Lung (tissue), 12 donors: ENCODE measurements around the gene TEKT5. TPM values are rescaled to one million over a fixed set of nuclear protein-coding genes. Genes with fewer than 3 reads are reported as not detected.
"Not testable (repeated sequence)": the region's sequence is repeated elsewhere in the genome, so short reads cannot be mapped to it uniquely, and the experiment has no call there.

Experiments used
- ATAC-seq: fragments of 200-7000 bp; cut with Tn5 transposase; one replicate; pipeline ENCODE4 v1.9.1; 2020; ENCODE audit warnings: moderate number of reproducible peaks; ENCODE audit not compliant: insufficient read depth, low FRiP score
- DNase-seq, 3 donors: peaks; one replicate each; pipeline ENCODE4 v3.0.0-alpha.2; 2013 to 2017
- H3K27ac ChIP-seq, 2 donors: one replicate each; pipeline ENCODE4 v1.5.1; 2013; ENCODE audit warnings: mild to moderate bottlenecking in 2 of 2, moderate library complexity in 2 of 2, control low read depth in 1 of 2, inconsistent platforms in 1 of 2, low read depth in 1 of 2, low read length in 1 of 2
- H3K27me3 ChIP-seq, 3 donors: one replicate each; pipeline ENCODE4 v1.5.1; 2013; ENCODE audit warnings: low read length in 2 of 3; ENCODE audit not compliant: control insufficient read depth in 3 of 3, insufficient read depth in 3 of 3
- H3K36me3 ChIP-seq, 4 donors: one replicate each; pipeline ENCODE4 v1.5.1; 2013; ENCODE audit warnings: low read length in 4 of 4, mild to moderate bottlenecking in 1 of 4, moderate library complexity in 1 of 4; ENCODE audit not compliant: control insufficient read depth in 4 of 4, insufficient read depth in 4 of 4
- H3K4me1 ChIP-seq, 5 donors: one replicate each; pipeline ENCODE4 v1.5.1; 2013; ENCODE audit warnings: low read length in 5 of 5, mild to moderate bottlenecking in 2 of 5, moderate library complexity in 1 of 5; ENCODE audit not compliant: control insufficient read depth in 5 of 5, insufficient read depth in 5 of 5
- H3K4me3 ChIP-seq: one replicate; pipeline ENCODE4 v1.5.1; 2013; ENCODE audit warnings: mild to moderate bottlenecking, control low read depth, moderate library complexity
- H3K9ac ChIP-seq, 2 donors: one replicate each; pipeline ENCODE4 v1.5.1; 2013; ENCODE audit warnings: low read length in 2 of 2, control low read depth in 1 of 2; ENCODE audit not compliant: insufficient read depth in 1 of 2
- H3K9me3 ChIP-seq, 4 donors: one replicate each; pipeline ENCODE4 v1.5.1; 2013; ENCODE audit warnings: low read length in 3 of 4, mild to moderate bottlenecking in 1 of 4, moderate library complexity in 1 of 4; ENCODE audit not compliant: control insufficient read depth in 4 of 4, insufficient read depth in 3 of 4
- WGBS, 2 donors: extraction: QIAGEN DNeasy Blood & Tissue Kit; methylation state at CpG; one replicate each; pipeline ENCODE4 v1.1.7; 2013; 5-methylcytosine and 5-hydroxymethylcytosine counted together
- polyA plus RNA-seq, 2 donors: library from polyadenylated mRNA; stranded (reverse); fragments of 200-250 nt; gene quantifications; one replicate each; pipeline ENCODE4 v1.2.1, GENCODE V29; 2013
- total RNA-seq, 2 donors: library from RNA; depleted of rRNA in 1 of 2; stranded (reverse); fragments of >200 nt in 1 of 2; gene quantifications; one replicate each; pipeline ENCODE4 v1.2.1, GENCODE V29; 2014 to 2021
- TF ChIP-seq, protein P1 (sequence below): IDR thresholded peaks from 2 replicates; pipeline ENCODE4 v1.5.1; 2012; ENCODE audit warnings: mild to moderate bottlenecking; ENCODE audit errors: control extremely low read depth, extremely low read depth
- donor health status: control.
- donor health status: control.
- donor health status: Bipolar disorder and iron deficiency.
- donor health status: healthy.
- donor health status: DM: yes; HTN: yes; CAD: no.

Gene TEKT5
- total and polyA plus RNA-seq, 4 donors: 0.13 to 0.34 (median 0.29) TPM

DNA sequence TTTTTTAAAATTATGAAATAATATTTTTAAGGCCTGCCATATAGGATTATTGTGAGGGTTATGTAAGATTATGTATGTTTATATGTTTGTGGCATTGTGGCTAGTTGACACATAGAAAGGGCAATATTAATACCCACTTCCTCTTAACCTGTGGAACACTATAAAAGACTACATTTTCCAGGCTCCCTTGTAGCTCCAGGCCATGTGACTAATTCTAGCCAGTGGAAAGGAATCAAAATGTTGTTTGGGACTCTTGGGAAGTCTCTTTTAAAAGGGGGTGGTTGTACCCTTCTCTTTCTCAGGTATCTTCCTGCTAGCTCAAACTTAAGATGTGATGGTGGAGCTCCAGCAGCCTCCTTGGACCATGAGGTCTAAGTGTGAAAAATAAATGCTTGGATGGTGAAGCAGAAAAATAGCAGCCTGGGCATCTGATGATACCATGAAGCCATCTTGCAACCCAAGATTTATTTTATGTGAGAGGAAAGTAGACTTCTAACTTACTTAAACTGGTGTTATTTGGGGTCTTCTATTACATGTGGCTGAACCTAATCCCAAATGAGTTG, 39.2 kb downstream of the TEKT5 start:
- ATAC-seq (no peak), DNase-seq (no peak)
- H3K27me3 ChIP-seq: no peaks in the 10 kb centered on the region
- no peak overlapping the region for H3K4me3 ChIP-seq
- TF ChIP-seq, protein P1, sequence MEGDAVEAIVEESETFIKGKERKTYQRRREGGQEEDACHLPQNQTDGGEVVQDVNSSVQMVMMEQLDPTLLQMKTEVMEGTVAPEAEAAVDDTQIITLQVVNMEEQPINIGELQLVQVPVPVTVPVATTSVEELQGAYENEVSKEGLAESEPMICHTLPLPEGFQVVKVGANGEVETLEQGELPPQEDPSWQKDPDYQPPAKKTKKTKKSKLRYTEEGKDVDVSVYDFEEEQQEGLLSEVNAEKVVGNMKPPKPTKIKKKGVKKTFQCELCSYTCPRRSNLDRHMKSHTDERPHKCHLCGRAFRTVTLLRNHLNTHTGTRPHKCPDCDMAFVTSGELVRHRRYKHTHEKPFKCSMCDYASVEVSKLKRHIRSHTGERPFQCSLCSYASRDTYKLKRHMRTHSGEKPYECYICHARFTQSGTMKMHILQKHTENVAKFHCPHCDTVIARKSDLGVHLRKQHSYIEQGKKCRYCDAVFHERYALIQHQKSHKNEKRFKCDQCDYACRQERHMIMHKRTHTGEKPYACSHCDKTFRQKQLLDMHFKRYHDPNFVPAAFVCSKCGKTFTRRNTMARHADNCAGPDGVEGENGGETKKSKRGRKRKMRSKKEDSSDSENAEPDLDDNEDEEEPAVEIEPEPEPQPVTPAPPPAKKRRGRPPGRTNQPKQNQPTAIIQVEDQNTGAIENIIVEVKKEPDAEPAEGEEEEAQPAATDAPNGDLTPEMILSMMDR: no peak
- H3K4me1 ChIP-seq: peaks cover 0 to under 1% (median 0%) of the 10 kb centered on the region in 5 donors
- no peaks in the 10 kb centered on the region for H3K9me3 ChIP-seq
- H3K27ac ChIP-seq: no peak overlapping the region
- no peak overlapping the region for H3K9ac ChIP-seq
- no peaks in the 10 kb centered on the region for H3K36me3 ChIP-seq

- DNase-seq: no peak
- no peaks in the 10 kb centered on the region for H3K4me1 ChIP-seq
- no peak for ATAC-seq
- TF ChIP-seq, protein P1: no peak
- H3K27ac ChIP-seq: no peak overlapping the region
- H3K9me3 ChIP-seq: no peaks in the 10 kb centered on the region
- no peaks in the 10 kb centered on the region for H3K36me3 ChIP-seq
- 57 to 62% methylated on average over 7 to 8 of the region's 8 CpGs for WGBS, 2 donors
- H3K4me3 ChIP-seq: no peak overlapping the region
- H3K27me3 ChIP-seq: no peaks in the 10 kb centered on the region
- no peak overlapping the region for H3K9ac ChIP-seq
Observed at GRCh38 chr16:10654592-10655414, 39.9 kb downstream of the TEKT5 start.

DNA sequence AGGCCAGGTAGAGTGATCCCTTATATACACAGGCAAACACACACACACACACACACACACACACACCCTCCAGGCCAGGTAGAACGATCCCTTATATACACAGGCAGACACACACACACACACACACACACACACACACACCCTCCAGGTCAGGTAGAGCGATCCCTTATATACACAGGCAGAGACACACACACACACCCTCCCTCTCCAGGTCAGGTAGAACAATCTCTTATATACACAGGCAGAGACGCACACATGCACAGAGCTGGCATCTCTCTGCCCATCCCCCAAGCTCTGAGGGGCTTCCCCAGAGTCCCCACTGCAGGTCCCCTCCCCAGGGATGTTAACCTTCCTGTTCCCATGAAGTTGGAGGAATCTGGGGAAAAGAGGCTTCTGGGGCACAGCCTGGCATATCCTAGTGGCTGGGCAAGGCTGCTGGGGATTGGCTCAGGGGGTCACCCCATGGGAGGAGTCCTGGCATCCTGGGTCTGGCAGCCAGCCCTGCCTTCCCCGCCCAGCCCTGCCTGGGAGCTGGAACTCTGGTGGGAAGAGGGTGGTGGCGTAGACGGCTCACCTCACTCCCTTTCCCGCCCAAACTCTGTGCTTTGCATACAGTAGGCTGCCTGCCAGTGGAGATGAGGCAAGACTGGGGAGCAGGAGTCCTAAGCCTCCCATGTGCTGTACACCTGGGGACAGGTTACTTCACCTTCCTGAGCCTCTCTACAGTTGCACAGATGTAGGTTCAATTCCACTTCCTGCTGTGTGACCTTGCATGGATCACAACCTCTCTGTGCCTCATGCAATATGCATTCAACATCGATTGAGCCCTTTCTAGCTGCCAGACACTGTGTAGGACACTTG, 41.8 kb downstream of the TEKT5 start:
- no peaks in the 10 kb centered on the region for H3K27me3 ChIP-seq
- no peak overlapping the region for H3K9ac ChIP-seq
- no peaks in the 10 kb centered on the region for H3K36me3 ChIP-seq
- WGBS, 2 donors: 48 to 64% methylated on average over 6 to 8 of the region's 8 CpGs
- H3K4me1 ChIP-seq: no peaks in the 10 kb centered on the region
- DNase-seq (peak in 2 of 3 donors; percentile 38 to 64), ATAC-seq (peak; percentile 93)
- H3K4me3 ChIP-seq: no peak overlapping the region
- H3K27ac ChIP-seq: peak overlapping the region in 1 of 2 donors; percentile 44
- no peaks in the 10 kb centered on the region for H3K9me3 ChIP-seq
- TF ChIP-seq, protein P1: no peak

- WGBS, 2 donors: 100% methylated on average over 1 of the region's 1 CpG
- H3K36me3 ChIP-seq, H3K27ac ChIP-seq, ATAC-seq, H3K4me3 ChIP-seq, H3K9ac ChIP-seq, H3K27me3 ChIP-seq, DNase-seq, H3K9me3 ChIP-seq, H3K4me1 ChIP-seq: not testable (repeated sequence)
Observed at GRCh38 chr16:10649098-10649497, 45.6 kb downstream of the TEKT5 start.
